GM21717 (cell line): ENCODE data around the gene LAMB4.
A peak's percentile ranks its signal among the peaks of the same experiment; 100 is the strongest.

ENCODE experiments used
- ATAC-seq: cut with Tn5 transposase; IDR thresholded peaks from one replicate; pipeline ENCODE4 v1.9.1; 2021; ENCODE audit warnings: mild to moderate bottlenecking, moderate library complexity; ENCODE audit not compliant: unreplicated experiment

LAMB4 gene

DNA sequence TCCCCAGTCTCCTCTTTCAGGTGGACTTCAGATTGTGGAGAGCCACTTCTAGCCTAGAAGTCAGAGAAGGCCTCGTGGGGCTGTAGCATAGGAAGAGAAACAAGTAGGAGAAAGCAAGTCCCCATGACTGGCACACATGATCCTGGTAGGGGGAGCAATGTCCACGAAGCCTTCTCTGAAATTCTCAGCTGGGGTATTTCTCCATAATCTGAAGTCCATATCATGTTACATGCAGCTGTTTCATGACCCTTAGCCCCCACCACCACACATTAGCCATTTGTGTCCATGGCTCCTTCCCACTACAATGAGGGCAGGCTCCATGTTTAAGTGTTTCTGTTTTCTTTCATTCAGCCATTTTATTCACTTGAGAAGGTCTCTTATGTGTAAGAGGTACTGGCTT, 43.2 kb downstream of the LAMB4 start:
- no peak for ATAC-seq

DNA sequence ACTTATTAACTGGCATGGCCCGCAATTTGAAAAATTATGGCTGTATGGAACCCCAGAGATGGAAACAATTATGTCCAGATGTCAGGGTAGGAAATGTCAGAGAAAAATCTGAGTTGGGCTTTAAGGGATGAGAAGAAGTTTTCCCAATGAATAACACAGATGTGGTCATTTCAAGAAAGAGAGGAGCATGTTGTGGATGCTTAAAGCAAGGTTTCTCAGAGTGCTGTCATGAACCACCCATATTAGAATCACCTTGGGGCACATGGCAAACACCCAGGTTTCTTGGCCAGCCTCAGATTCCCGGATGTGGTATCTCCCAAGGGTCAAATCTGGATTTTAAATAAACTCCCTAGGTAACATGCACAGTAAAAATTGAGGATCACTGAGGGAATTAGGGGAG, 43.6 kb downstream of the LAMB4 start:
- ATAC-seq = no peak

DNA sequence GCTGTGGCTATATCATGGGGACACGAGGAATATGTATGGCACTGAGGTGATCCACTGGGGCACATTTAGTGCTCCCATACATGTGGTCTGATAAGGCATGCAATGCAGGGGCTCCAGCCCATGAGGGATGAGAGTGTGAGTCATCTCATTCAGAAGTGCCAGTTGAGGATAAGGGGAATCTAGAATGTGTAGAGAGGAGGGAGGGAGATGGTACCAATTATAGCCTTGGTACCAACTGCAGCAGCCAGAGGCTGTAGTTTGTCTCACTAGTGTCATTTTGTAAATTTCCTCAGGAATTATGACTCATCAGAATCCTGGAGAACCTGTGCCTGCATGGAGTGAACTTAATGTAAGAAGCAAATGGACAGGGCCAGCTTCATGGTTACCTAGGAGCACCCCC, 46.2 kb downstream of the LAMB4 start:
- ATAC-seq = no peak

DNA sequence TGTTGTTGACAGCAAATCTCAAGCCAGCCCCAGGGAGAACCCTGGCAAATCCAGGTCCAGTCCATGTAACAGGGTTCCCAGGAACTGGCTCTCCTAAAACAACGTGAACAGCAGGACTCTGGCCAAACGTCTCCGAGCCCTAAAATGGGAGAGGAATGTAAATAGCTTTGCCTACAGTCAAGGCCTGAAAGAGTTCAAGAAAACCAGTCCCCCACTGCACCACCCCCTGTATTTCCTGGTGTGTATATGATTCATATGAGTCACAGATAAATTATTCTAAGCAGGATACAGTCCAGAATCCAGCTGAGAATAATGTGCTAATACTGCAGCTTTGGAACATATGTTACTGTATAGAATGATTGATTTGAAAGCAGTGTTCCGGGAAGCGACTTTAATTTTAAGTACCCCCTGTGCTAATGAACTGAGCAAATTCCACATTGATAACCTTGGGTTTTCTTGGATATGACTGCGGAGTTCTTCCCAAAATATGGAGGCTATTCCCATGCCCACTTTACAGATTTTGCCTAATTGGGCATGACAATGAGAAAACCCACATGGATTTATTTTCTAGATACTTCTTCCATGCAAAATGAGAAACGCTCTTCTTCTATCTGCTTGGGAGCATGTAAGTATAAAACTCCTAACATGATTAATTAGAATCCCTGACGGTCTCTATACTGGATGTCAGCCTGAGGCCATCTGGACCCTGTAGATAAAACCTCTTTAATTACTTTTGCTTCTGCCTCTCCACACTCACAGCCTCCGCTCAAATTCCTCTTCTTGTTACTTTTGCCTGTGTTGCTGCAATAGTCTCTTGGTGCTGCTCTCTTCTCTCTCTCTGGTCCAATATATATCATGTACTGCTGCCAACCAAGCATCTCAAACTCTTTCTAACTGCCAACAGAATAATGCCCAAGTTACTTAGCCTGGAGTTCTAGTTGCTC, 50.2 kb downstream of the LAMB4 start:
- ATAC-seq = no peak

DNA sequence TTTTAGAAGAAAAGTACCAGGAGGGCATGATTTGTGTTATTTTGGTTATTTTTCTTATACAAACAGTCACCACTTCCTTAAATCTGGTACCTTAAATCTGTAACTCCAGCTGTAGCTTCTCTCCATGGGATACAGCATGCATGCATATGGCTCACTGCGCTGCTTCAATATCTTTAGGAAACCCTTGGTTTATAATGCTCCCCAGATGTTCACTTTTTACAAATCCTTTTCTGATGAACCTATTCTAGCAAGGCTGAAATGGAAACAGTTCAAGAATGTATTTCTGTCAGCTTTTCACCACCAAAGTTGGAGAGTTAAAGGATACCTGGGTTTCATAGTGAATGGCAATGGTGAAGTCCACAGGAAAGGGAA, 50.9 kb downstream of the LAMB4 start:
- ATAC-seq = no peak

DNA sequence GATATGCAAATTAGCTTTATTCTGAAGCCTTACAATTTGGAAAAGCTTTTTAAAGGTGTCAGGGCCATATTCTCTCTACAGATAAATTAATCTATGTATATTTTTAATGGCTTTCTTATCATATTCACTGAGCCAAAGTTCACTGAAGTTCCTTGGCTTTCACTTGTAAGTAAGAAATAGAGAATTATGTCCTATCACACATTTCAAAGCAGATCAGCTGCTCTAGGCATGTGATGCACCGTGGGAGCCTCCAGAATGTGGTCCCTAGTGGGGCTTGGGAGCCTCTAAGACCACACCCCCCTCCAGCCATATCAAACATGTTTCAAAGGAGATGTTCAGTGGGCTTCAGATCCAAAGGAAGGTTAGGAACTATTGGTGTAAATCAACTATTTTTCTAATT, 51.5 kb downstream of the LAMB4 start:
- ATAC-seq = no peak

DNA sequence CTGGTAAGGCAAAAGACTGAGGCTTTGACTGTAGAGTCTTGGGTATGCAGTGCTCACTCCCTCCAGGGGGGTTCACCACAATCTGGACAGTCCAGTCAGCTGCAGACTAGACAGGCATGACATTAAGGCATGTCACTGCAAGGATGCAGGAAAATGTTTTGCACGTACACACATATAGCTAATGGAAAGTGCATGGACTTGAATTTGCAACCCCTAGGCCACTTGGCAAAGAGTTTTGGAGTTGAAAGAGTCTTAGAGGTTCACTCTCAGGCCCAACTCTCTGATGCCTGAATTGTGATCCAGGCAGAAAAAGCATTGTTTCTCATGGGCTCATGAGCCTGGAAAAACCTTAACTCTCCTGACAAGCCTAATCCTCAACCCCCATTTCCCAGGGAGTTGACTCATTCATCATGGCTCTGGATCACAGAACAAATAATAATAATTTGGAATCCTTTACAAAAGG, 51.9 kb downstream of the LAMB4 start:
- ATAC-seq = no peak

DNA sequence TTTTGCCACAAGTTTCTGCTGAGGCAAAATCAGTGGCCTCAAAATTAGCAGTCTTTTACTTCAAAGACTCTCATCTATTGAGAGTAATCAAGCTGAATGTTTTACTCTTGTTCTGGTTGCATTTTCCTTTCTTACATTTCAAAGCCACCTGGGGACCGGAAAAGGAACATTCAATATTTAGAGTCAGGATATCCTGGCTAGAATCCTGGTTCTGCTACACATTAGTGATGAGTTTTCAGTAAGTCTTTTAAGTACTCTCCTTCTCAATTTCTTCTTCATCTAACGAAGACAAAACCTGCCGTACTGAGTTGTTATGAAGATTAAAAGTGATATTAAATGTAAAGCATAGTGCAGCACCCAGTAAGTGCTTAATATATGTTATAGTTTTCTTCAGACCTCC, 52.5 kb downstream of the LAMB4 start:
- ATAC-seq = no peak

DNA sequence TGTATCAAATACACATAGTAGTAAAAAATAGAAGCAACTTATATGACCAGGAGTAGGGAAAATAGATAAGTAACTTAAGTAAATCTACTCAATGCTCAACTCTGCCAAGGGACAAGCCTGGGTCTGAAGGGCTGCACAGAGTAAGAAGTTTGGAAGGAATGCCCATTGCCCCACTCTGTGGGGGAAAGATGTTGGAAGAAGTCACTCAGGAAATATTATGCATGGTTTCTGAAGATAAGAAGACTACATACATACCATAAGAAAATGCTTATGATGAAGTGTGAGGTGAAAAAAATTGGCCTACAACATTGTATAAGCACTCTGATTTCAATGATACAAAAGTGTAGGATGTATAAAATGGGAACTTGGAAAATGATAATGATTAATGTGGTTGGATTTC, 54.0 kb downstream of the LAMB4 start:
- no peak for ATAC-seq

DNA sequence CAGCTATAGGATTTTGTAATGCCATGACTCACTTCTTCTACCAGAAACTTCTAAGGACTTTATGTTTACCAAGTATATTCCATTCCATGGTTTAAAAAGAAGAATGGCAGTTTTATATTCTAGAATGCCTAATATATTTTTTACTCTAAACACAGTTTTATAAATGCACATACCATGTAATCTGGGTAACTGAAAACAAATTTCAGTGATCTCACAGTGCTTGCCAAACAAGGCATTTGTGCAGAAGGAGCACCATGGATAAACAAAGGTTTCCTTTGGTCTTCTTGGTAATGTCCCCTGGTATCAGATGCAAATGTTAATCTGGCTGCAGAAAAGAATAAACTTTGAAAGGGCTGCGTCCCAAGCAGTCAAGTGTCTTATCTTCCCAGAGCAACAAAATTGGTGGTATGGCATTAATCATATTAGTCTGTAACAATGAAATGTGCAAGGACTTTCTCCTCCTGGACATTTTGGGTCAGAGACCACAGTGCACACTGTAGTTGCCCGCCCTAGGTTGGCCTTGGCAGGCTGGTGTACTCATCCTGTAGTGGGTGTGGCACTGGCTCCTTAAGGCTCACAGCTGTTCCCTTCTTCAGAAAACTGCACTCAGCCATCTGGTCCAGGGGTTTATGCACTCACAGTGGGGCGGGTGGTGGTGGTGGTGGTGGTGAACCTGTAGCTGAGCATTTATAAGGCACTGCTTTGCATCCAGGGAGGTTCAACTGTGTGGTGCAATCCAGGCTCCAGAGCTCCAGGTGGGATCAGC, 56.7 kb downstream of the LAMB4 start:
- ATAC-seq = no peak

DNA sequence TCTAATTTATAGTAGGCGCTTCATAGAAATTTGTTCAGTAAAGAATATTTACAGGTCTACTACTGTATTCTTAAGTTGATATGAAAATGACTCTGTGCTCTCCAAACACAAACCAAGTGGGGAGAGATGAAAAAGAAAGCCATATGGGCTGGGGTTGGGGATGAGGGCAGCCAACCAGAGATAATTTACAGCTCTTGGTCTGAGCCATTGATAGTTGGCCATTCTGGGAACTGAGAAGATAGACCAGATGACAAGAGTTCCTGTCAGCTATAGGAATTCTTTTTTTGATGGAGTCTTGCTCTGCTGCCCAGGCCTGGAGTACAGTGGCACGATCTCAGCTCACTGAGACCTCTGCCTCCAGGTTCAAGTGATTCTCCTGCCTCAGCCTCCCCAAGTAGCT, 57.4 kb downstream of the LAMB4 start:
- ATAC-seq = no peak

DNA sequence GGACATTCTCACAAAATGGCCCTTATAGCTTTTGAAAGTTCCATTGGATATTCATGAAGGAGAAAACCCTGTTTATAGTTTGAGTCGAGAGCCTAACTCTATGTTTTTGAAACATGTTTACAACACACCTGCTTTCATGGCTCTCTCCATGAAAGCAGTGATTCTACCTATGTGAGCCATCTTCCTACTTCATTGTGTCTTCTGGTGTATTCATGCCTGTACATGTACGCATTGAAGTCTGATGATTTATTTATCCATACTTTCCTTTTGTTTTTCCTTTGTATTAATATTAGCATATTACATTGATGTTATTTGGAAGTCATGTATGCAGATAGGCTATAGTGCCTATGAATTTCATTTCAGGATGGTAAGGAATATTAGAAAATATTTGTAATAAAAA, 58.0 kb downstream of the LAMB4 start:
- ATAC-seq = no peak

DNA sequence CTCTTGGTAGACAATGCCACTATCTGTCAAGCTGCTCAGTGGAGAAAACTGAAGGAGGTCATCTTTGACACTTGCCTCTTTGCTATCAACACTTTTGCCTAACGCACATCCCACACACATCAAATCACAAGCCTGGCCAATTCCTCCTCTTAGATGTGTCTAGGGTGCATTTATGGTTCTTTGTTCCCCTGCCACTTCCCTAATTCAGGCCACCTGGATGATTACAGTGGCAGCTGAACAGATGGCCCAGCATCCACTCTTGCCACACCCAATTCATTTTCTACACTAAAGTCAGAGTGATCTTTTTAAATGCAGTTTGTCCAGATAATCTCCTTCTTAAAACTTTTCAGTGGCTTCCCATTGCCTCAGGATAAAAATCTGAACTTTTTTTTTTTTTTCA, 58.6 kb downstream of the LAMB4 start:
- no peak for ATAC-seq

DNA sequence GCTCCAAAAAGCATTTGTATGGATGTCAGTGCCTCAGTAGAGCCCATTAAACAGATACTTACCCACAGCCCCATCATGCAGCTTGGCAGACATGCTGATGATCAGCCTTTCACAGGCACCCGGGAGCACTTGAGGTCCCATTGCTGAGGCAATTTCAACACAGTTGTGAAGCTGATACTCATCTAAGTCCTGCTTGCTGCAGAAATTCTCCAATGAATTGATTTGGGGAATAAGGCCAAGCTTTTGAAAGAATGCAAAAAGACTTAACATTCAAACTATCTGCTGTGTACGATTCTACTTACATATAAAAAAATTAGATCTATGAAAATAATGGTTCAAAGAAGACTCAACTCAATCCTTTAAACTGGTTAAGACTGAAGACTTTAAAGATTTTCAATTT, 60.5 kb downstream of the LAMB4 start:
- ATAC-seq = no peak

DNA sequence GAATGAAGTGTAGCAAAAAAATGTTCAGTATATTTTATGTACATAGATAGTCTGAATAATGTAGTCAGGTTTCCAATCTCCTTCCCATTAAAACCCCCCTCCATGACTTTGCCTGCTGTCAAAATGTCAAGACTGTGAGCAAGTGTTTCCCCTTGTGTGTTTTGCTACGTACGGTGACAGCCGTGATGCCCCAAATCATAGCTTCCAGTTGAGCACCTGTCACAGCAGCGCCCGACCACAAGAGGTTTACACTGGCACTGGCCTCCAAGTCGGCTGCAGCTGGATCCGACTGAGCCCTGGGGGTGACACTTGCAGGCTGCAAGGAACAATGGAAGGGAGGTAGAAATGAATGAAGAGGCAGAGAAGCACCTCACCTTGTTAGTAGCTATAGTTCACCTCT, 62.3 kb downstream of the LAMB4 start:
- no peak for ATAC-seq

DNA sequence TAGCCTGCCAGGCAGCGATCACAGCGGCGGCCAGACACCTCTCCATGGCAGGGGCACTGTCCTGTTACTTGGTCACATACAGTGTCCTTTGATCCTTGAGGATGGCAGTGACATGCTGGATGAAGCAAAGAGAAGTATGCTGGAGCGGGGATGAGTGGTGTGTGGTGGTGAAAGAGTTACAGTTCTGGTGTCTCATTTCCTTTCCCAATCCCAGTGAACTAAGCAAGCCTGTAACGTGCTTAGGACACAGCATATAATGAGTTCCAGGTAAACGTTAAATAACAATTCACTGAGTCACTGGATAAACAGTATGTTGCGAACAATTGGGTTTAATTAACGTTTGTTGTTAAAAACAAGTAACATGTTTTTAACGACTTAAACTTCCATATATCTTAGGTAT, 63.7 kb downstream of the LAMB4 start:
- ATAC-seq = no peak

DNA sequence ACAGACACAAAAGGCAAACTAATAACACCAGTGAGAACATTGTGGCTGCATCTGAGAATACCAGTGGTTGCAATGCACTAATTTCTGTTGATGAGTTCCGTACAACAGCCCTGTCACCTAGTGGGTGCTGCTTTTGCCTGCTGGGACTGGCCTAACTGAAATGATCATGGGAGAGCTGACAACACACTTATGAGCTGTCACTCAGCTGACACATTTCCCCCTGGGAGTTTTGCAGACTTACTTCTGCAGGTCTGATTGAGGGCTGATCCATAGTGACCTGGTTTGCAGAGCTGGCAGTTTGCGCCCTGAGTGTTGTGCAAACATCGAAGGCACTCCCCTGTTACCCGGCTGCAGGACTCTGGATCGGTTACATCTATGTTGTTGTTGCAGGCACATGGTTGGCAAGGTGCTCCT, 66.6 kb downstream of the LAMB4 start:
- peak; percentile 73 for ATAC-seq

DNA sequence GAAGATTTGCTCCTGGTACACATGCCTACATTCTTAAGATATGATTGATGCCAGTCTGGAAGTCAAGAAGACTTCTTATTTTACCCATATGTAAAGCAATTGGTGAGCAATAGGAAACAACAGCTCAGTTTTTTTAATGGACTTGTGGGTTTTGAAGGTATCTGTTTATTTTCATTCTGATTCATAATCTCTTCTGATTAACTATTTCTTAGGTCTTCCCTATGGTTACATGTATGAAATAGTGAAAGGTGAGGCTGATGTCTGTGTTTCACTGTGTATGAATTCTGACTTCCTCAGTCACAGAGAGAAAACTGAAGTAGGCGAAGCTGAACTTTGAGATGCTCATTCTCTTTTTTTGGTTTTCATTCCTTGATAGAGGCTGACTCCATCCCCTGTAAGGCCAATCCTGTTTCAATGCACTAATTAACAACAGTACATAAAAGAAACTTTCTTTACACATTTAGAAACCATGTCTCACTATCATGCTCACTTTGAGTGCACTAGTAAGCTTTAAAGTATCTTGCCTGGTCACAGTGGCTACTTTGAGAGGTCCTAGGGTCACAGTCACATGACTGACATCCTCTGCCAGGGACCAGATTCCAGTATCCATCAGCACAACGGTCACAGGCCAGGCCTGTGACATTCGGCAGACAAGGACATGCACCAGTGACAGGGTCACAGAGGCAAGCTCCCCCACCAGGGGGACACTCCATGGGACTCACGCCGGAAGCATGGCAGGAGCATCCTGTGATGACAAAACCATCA, 67.7 kb downstream of the LAMB4 start:
- no peak for ATAC-seq

DNA sequence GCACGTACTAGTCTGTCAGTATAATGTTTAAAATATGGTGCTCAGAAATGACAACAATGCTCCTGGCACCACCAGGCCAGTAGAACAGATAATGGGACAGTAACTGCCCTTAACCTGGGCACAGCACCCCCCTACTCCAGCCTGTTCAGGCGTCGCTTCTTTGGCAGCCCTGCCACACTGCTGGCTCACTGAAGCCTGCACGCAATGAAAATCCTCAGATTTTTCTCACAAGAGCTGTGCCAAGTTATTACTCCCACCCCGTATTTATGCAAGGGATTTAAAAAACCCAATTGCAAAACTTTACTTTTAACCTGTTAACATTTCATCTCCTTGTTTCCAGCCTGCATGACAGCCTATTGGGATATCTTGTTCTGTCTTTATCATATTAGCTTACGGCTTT, 70.6 kb downstream of the LAMB4 start:
- no peak for ATAC-seq

DNA sequence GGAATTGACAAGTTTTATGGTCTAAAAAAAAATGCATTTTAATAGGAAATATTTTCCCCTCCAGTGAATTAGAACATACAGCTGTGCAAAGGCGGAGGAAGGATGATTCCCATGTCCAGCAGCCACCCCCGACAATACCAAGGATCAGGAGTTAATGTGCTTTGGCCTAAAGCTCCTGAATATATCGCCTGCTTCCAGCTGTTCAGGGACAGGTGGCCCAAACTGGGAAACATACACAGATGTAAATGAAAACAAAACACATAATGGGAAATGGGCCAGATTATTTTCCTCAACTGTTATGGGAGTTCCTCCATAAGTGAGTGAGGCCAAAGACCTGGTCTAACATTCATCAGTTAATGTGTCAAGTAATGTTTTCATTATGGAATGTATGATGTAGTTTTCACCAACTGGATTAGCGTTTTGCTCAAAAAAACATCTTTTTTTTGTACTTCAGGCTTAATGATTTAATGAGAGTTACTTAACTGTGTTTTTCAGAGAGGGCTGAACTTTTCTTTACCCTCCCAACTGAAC, 72.1 kb downstream of the LAMB4 start:
- ATAC-seq = no peak

DNA sequence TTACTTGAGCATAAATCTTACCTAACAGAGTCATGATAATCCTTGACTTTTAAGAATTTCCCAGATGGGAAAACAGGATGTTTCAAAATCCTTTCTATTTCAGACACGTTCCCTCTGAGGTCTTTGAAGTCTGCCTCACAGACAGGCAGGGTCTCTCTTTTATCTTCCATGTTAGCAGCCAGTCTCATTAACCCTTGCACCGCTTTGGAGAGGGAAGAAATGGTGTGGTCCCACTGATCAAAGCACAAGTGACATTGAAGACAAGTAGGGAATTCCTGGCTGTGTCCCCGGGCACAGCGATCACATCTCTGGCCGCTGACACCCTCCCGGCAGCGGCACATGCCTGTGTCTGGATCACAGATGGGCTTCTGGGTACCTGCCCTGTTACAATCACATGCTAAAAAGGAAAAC, 74.5 kb downstream of the LAMB4 start:
- ATAC-seq = no peak
